NCI-H1105 (cell line): Measurements from ENCODE around the gene FHIP2A.
"Not testable (repeated sequence)": the region's sequence is repeated elsewhere in the genome, so short reads cannot be mapped to it uniquely, and the experiment has no call there.

Experiments used
- DNase-seq: peaks from one replicate; lab custom pipeline; 2025; lab: John Stamatoyannopoulos, UW

The FHIP2A gene

DNA sequence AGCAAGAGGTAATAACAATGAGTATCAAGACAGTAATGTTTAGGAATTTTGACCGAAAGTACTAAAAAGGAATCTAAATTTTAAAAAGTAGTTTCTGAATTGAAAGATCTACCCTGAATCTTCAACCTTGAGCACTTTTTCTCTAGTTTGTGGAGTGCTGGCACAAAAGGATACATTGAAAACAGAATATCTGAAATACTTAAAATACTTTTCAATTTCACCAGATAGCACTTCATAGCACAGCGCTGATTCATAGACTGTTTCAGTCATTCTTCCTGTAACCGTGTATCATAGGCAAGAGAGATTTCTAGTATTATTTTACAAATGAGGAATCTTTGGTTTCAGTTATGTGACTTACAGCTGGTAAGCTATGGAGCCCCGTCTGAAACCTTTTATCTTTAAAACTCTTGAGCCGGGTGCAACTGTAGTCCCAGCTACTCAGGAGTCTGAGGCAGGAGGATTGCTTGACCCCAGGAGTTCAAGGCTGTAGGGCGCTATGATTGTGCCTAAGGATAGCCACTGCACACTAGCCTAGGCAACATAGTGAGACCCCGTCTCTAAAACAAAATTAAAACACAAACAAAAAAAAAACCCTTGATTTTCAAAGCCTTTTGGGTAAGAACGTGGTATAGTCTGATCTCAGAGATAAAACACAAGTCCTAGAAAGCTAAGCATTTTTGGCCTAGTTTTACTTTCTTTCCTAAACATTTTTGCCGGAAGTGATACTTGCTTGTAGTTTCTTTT is 35.1 kb downstream of the FHIP2A start:
- no peak for DNase-seq

DNA sequence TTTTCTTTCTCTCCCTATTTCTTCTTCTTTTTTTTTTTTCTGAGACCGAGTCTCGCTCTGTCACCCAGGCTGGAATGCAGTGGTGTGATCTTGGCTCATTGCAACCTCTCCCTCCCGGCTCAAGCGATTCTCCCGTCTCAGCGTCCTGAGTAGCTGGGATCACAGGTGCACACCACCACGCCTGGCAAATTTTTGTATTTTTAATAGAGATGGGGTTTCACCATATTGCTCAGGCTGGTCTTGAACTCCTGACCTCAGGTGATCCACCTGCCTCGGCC is 35.6 kb downstream of the FHIP2A start:
- not testable (repeated sequence) for DNase-seq

DNA sequence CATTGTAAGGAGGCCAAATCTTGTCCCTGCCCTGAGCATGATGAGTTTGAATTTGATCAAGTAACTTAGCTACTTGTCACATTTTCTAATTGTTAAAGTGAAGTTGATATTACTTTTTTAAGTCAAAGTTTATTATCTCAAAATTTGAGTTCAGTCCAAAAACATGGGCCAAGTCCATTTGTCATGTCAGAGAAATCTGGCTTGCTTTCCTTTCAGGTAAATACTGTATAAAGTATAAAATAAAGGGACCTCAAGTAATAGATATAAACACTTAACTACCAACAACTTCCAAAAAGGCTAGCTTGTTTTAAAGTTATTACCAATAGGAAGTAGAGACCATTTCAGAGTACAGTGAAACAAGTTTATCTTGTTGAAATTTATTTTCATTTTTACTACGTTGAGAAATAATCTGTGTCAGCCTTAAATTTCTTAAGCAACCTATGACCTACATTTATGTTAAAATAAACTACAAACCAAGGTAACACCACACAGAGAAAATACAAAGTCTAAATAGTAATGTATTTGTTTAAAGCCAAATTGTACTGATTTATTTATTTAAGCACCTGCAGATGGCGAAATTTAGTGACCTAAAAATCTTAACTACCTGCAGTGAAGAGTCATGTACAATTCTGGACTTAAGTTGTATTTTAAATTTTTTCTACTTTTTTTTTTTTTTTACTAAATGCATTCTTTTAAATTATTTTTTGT is 36.5 kb downstream of the FHIP2A start:
- DNase-seq = no peak

DNA sequence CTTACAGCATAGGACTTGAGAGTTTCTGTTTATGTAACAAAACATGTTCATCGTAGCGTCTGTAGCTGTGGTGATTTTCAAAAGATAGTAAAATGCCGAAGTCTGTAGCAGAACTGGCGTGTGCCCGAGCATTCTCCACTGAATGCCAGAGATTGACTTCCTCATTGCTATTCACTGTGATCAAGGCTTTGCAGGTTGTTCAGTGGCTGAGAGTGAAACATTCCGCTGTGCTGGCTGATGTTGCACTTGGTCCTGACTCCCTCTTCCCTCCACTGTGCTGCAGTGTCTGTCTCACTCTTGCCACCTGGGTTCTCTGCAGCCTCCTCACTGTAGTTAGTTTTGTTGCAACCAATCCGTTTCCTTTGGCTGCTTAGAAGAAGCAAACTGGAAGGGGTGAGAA is 37.6 kb downstream of the FHIP2A start:
- DNase-seq = no peak

DNA sequence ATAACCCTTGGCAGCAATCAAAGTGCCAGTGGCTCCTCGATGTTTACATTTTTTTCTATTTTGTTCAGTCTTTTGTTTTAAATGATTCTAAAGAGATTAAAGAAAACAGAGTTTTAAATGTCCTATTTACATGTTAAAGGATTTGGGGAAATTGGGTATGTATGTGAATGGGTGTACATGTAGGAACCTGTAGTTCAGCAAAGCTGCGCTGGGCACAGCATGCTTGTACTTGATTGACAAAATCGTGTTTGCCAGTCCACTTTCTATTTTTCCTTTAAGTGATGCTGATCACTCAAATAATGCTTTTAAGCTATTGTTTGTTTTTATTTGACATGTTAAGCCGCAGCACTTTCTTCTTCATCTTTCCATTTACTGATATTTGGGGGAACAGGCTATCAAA is 40.9 kb downstream of the FHIP2A start:
- no peak for DNase-seq

DNA sequence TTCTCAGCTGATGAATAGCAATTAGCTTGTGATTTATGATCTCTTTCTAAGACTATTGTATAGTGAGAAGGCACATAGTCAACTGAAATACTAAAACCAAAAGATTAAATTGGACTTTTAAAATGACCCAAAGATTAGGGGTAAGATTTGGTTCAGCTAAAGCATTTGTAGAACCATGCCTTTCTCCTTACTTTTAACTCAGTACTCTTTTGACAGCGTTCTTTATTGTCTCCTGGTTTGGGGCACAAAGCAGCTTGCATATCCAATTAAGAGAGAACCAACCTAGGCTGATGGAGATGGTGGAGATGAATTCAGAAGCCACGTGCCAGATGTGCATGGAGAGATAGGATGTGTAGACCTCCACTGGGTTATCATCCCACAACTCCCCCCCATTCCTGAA is 45.8 kb downstream of the FHIP2A start:
- no peak for DNase-seq

DNA sequence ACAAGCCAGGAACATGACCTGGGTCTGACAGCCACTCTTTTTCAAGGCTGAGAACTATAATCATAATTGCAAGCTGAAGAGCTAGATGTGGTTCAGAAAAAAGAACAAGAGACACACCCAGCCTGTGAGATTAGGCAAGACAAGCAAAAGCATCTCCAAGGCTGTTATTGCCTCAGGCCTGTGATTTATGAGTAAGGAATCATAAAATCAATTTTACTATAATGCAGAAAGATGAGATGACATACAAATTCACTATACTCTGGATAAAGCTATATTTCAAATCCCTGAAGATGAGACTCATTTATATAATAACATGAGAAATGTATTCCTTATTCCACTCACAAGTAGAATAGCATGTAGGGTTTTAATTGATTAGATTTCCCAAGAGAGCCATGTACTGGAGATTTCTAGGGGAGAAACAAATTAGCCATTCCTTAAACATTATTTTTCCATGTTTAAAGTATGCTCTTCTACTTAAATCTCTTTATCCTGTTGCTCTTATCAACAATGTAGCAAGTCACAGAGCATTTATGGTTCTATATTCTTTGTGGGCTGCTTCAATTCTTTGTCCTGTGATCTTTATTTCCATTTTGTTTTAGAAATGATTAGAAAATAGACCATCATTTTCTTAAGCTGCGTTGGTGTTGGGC is 47.4 kb downstream of the FHIP2A start:
- no peak for DNase-seq

DNA sequence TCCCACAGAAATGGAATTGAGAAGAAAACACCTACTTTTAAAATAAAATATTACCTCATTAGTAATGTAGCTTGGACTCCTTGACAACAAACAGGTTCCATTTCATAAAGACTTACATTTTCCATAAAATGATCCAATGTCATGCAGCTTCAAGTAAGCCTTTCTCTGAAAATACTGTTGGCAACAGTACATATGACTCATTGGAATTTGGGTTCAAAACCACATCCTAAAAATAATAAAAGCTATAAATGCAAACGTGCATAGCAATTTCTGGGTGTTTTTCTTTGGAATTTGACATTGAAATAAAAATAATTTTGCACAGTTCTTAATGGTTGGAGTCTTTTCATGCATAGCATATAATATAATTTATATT is 47.9 kb downstream of the FHIP2A start:
- no peak for DNase-seq

DNA sequence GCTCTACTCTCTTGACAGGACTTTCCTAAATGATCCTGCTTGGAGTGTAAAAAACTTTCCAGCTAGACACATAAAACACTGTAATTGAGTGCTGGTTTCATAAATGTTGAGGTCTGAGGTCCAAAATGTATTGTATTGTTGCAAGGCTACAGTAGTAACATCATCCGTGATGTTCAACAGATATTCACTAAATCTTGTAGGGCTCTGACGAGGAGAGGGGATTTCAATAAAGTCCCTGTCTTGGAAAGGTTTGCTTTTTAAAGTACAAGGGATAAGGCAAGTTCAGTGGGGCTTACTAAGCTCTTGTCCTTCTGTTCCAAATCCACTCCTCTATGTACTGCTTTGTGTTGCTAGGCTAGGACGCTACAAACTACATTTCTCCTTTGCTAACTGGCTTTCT is 48.9 kb downstream of the FHIP2A start:
- no peak for DNase-seq

DNA sequence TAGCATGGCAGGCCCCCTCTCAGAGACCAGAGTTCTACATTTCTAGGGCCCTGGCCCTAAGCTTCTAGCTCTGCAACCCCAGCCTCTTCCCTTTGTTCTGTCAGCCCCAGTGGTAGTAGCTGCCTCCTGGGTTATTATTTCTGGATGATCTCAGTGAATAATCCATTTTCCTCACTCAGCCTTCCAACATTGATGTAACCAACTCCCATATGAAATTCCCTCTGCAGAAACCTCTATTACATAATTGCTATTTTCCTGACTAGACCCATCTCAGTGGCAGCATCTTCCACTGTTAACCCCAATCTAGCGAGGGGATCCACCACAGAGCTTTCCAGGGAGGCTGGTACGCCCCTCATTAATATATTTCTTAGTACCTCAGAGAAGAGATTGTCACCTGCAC is 49.8 kb downstream of the FHIP2A start:
- DNase-seq = no peak
